ENCODE measurements around the gene WDR45.

GRCh38 chrX:49116716-49117115, 37.0 kb upstream of the WDR45 start:
- TF ChIP-seq CTCF (IDR thresholded peaks at IDR 0.05) (no peak), REST (IDR thresholded peaks at IDR 0.05; ENCODE audit: insufficient read depth in 1 of 2, low read depth in 2 of 2, low read length in 1 of 2) (no peak)
